Endodermal cell (in vitro differentiated cells): ENCODE measurements around the gene CFAP74. TPM values are rescaled to one million over a fixed set of nuclear protein-coding genes. Genes with fewer than 3 reads are reported as not detected.

Experiments
- DNase-seq: peaks from one replicate; pipeline ENCODE4 v3.0.0-alpha.2; 2017
- H3K27ac ChIP-seq: 2 replicates; pipeline ENCODE4 v1.5.1; 2013; ENCODE audit warnings: mild to moderate bottlenecking, low read depth, low read length, moderate library complexity
- H3K27me3 ChIP-seq: 2 replicates; pipeline ENCODE4 v1.6.1; 2013; ENCODE audit warnings: mild to moderate bottlenecking, low read length, moderate library complexity; ENCODE audit not compliant: insufficient read depth, control insufficient read depth, poor library complexity, severe bottlenecking
- H3K36me3 ChIP-seq: 2 replicates; pipeline ENCODE4 v1.7.0; 2013; ENCODE audit warnings: mild to moderate bottlenecking, low read length, moderate library complexity; ENCODE audit not compliant: control insufficient read depth, insufficient read depth
- H3K4me1 ChIP-seq: one replicate; pipeline ENCODE4 v1.7.0; 2013; ENCODE audit warnings: low read length; ENCODE audit not compliant: control insufficient read depth, insufficient read depth
- H3K4me3 ChIP-seq: 2 replicates; pipeline ENCODE4 v1.5.1; 2013; ENCODE audit warnings: mild to moderate bottlenecking, low read length, moderate library complexity
- H3K9ac ChIP-seq: 2 replicates; pipeline ENCODE4 v1.6.1; 2013; ENCODE audit warnings: mild to moderate bottlenecking, low read length, moderate library complexity; ENCODE audit not compliant: poor library complexity, severe bottlenecking; ENCODE audit errors: extremely low read depth
- H3K9me3 ChIP-seq: 2 replicates; pipeline ENCODE4 v1.6.1; 2013; ENCODE audit warnings: mild to moderate bottlenecking, low read length, moderate library complexity; ENCODE audit not compliant: control insufficient read depth
- H3K27ac Mint-ChIP-seq: 2 replicates; pipeline ENCODE4 v1.8.0; 2020; ENCODE audit warnings: mixed read lengths
- H3K27me3 Mint-ChIP-seq: 2 replicates; pipeline ENCODE4 v1.8.0; 2021; ENCODE audit warnings: mild to moderate bottlenecking, mixed read lengths; ENCODE audit not compliant: insufficient read depth
- H3K36me3 Mint-ChIP-seq: 2 replicates; pipeline ENCODE4 v1.8.0; 2020; ENCODE audit warnings: low read depth, mixed read lengths
- H3K4me1 Mint-ChIP-seq: 2 replicates; pipeline ENCODE4 v1.8.0; 2020; ENCODE audit warnings: mixed read lengths
- H3K4me3 Mint-ChIP-seq: 2 replicates; pipeline ENCODE4 v1.8.0; 2020; ENCODE audit warnings: mild to moderate bottlenecking, moderate library complexity, mixed read lengths
- H3K9me3 Mint-ChIP-seq: 2 replicates; pipeline ENCODE4 v1.8.0; 2020; ENCODE audit warnings: mild to moderate bottlenecking, mixed read lengths
- CTCF ChIP-seq: fragments of 200-600 bp; sonication (generic); conservative IDR thresholded peaks from 2 replicates; pipeline ENCODE4 v1.5.0; 2021; ENCODE audit warnings: antibody characterized with exemption, mild to moderate bottlenecking
- WGBS, 2 experiments: methylation state at CpG; one replicate each; pipeline versions ENCODE4 v1.1.5 to v1.1.7; 2013; ENCODE audit warnings: missing lambda C conversion rate in 2 of 2, mixed read lengths in 1 of 2; ENCODE audit not compliant: insufficient coverage in 1 of 2, insufficient read length in 1 of 2; 5-methylcytosine and 5-hydroxymethylcytosine counted together
- total RNA-seq, 2 donors: library from RNA; stranded (reverse); fragmentation: NEBNext Ultra II Directional in 1 of 2; extraction: Animal tissue kit (Norgen Biotek cat#: 25700) in 1 of 2; gene quantifications; 2 replicates in 1 of 2; 3 replicates in 1 of 2; pipeline ENCODE4 v1.2.1, GENCODE V29; 2021

Gene CFAP74
- total RNA-seq, 2 donors from 2014 or later, result 0.58 to 0.75 TPM

DNA sequence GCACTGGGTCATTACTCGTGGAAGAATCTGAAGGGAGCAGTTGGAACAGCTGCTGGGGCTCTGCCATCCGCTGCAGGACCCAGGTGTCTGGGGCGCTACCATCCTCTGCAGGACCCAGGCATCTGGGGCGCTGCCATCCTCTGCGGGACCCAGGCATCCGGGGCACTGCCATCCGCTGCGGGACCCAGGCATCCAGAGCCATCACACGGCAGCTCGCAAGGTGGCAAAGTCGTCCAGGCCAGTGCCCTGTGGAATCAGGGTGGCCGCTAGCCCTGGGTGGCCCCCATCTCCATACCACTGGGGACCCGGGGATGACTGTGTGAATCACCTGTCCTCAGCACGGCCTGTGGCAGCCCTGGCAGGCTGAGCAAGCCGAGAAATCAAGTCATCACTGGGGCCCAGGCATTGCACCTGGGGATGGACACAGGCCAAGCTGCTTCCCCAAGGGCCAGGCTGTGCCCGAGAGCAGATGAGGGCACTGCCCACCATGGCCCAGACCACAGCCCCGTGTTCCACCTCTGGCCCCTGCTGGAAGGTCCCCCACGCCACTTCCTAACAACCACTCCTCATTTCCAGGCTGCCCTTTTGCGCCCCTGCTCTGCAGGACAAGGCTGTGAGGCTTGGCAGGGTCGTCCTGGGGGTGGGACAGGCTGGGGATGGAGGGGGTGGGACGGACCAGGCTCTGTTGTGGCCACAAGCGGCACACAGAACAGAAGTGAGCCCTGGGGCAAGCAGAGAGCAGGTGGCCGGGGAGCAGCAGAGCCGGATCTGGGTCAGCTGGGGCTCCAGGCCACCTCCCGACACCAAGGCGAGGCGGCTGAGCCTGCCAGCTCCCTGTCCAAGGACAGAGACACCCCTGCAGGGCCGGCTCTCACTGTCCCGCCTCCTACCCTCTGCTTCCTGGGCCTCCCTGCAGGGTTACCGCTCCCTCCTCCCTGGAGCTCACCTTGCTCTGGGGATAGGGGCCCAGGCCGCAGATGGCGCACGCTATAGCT is 28.3 kb upstream of the CFAP74 start:
- H3K36me3 ChIP-seq, result no peaks in the 10 kb centered on the region
- H3K27ac ChIP-seq, result no peak overlapping the region
- 85 to 88% methylated on average over 19 to 33 of the region's 33 CpGs for WGBS, 2 experiments
- no peaks in the 10 kb centered on the region for H3K27me3 Mint-ChIP-seq
- H3K9ac ChIP-seq, result no peak overlapping the region
- no peak overlapping the region for H3K4me3 ChIP-seq
- H3K36me3 Mint-ChIP-seq, result no peaks in the 10 kb centered on the region
- H3K27ac Mint-ChIP-seq, result no peak overlapping the region
- no peaks in the 10 kb centered on the region for H3K9me3 ChIP-seq
- H3K4me1 ChIP-seq, result no peaks in the 10 kb centered on the region
- no peak overlapping the region for H3K4me3 Mint-ChIP-seq
- peak; percentile 64 for DNase-seq
- TF ChIP-seq CTCF, result no peak
- no peaks in the 10 kb centered on the region for H3K4me1 Mint-ChIP-seq
- H3K27me3 ChIP-seq, result no peaks in the 10 kb centered on the region
- H3K9me3 Mint-ChIP-seq, result no peaks in the 10 kb centered on the region

DNA sequence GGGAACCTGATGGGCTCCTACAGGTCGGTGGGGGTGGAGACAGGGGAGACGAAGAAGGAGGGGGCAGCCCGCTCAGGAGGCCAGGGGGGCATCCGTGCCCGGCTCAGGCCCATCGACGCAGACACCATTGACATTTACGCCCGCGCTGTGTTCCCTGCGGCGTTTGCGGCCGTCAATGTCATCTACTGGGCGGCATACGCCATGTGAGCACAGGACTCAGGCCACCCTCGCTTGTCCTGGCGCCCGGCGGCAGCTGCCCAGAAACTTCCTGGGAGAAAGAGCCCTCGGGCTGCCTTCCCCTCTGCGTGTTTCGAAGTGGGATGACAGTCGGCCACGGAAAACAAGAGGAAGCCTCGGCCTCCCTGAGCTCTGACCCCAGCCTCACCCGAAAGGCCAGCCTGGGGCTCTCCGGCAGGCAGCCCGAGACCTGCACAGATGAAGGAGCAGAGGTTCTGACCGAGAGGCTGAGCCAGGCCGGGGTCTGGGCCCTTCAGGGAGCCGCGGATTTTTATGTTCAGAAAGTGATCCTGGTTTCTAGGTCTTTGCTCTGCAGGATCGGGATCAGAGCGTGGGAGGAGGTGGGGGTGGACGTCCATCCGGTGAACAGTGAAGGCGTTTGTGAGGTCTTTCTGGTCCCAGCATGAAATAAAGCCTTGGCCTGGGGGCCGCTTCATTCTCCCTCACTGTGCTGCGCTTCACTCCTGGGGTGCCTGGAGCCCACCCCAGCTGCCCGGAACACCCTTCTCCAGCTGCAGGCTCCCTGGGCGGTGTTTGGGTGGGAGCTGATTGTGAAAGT is 26.7 kb upstream of the CFAP74 start:
- Histone ChIP-seq H3K4me1 (no peaks in the 10 kb centered on the region), H3K27ac (no peak overlapping the region), H3K9me3 (no peaks in the 10 kb centered on the region), H3K4me3 (no peak overlapping the region), H3K9ac (no peak overlapping the region), H3K27me3 (no peaks in the 10 kb centered on the region), H3K36me3 (no peaks in the 10 kb centered on the region)
- 92 to 93% methylated on average over 37 to 42 of the region's 42 CpGs for WGBS, 2 experiments
- no peaks in the 10 kb centered on the region for H3K9me3 Mint-ChIP-seq
- no peak for TF ChIP-seq CTCF
- H3K36me3 Mint-ChIP-seq, result no peaks in the 10 kb centered on the region
- no peak for DNase-seq
- no peak overlapping the region for H3K27ac Mint-ChIP-seq
- no peaks in the 10 kb centered on the region for H3K27me3 Mint-ChIP-seq
- no peak overlapping the region for H3K4me3 Mint-ChIP-seq
- no peaks in the 10 kb centered on the region for H3K4me1 Mint-ChIP-seq

DNA sequence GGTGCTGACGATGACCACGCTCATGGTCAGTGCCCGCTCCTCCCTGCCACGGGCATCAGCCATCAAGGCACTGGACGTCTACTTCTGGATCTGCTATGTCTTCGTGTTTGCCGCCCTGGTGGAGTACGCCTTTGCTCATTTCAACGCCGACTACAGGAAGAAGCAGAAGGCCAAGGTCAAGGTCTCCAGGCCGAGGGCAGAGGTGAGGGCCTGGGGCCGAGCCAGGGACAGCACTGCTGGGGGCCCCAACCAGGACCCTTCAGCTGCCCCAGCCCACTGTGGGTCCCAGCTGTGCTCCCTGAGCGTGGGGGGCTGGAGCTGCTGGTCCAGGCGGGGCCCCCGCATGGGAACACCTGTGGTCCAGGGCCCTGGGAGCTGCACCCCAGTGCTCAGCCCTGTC is 26.0 kb upstream of the CFAP74 start:
- H3K27ac Mint-ChIP-seq, result no peak overlapping the region
- DNase-seq, result no peak
- no peaks in the 10 kb centered on the region for H3K4me1 Mint-ChIP-seq
- no peaks in the 10 kb centered on the region for H3K36me3 ChIP-seq
- H3K9me3 Mint-ChIP-seq, result no peaks in the 10 kb centered on the region
- no peak overlapping the region for H3K27ac ChIP-seq
- no peak overlapping the region for H3K9ac ChIP-seq
- H3K36me3 Mint-ChIP-seq, result no peaks in the 10 kb centered on the region
- no peaks in the 10 kb centered on the region for H3K9me3 ChIP-seq
- H3K4me3 ChIP-seq, result no peak overlapping the region
- H3K27me3 ChIP-seq, result no peaks in the 10 kb centered on the region
- H3K27me3 Mint-ChIP-seq, result no peaks in the 10 kb centered on the region
- no peak for TF ChIP-seq CTCF
- 93 to 98% methylated on average over 14 to 15 of the region's 15 CpGs for WGBS, 2 experiments
- H3K4me3 Mint-ChIP-seq, result no peak overlapping the region
- no peaks in the 10 kb centered on the region for H3K4me1 ChIP-seq
